Raji (cell line): ENCODE results near the gene CAMTA1.

Experiments used
- POLR2A ChIP-seq: IDR thresholded peaks from 2 replicates; pipeline ENCODE4 v1.6.1; 2011; ENCODE audit warnings: low read depth, low read length, control low read depth; ENCODE audit not compliant: insufficient read depth

Gene CAMTA1

GRCh38 chr1:7538849-7539768 lies 753.9 kb downstream of the CAMTA1 start:
- TF ChIP-seq POLR2A: no peak

- no peak for TF ChIP-seq POLR2A
These were observed 754.5 kb downstream of the CAMTA1 start for GRCh38 chr1:7539769-7540175.

GRCh38 chr1:7540816-7541215 lies 755.6 kb downstream of the CAMTA1 start:
- no peak for TF ChIP-seq POLR2A

- no peak for TF ChIP-seq POLR2A
These were observed 756.4 kb downstream of the CAMTA1 start for GRCh38 chr1:7541629-7542028.

- no peak for TF ChIP-seq POLR2A
These were observed 758.5 kb downstream of the CAMTA1 start for GRCh38 chr1:7543718-7544090.

- TF ChIP-seq POLR2A: no peak
These were observed 764.3 kb downstream of the CAMTA1 start for GRCh38 chr1:7549277-7550161.

GRCh38 chr1:7550261-7550865 lies 765.1 kb downstream of the CAMTA1 start:
- TF ChIP-seq POLR2A: no peak

GRCh38 chr1:7550981-7551380 lies 765.7 kb downstream of the CAMTA1 start:
- no peak for TF ChIP-seq POLR2A

- TF ChIP-seq POLR2A: no peak
These were observed 766.2 kb downstream of the CAMTA1 start for GRCh38 chr1:7551442-7551841.

GRCh38 chr1:7552402-7552801 lies 767.1 kb downstream of the CAMTA1 start:
- TF ChIP-seq POLR2A: no peak

- no peak for TF ChIP-seq POLR2A
These were observed 767.9 kb downstream of the CAMTA1 start for GRCh38 chr1:7553042-7553690.

- no peak for TF ChIP-seq POLR2A
These were observed 769.4 kb downstream of the CAMTA1 start for GRCh38 chr1:7554385-7555235.

- TF ChIP-seq POLR2A: no peak
These were observed 770.3 kb downstream of the CAMTA1 start for GRCh38 chr1:7555391-7556185.

GRCh38 chr1:7557301-7557891 lies 772.1 kb downstream of the CAMTA1 start:
- TF ChIP-seq POLR2A: no peak
